HepG2 (cell line): Measurements from ENCODE around the gene FAM83D. TPM values are rescaled to one million over a fixed set of nuclear protein-coding genes. Genes with fewer than 3 reads are reported as not detected.

Experiments
- ARNT2 ChIP-seq: sonication (generic); formaldehyde crosslinking; IDR thresholded peaks from 2 replicates; pipeline ENCODE4 v1.8.0; 2022; ENCODE audit warnings: mild to moderate bottlenecking, low read depth, missing genetic modification reagents, moderate library complexity
- BRF2 ChIP-seq: sonication (generic); formaldehyde crosslinking; IDR thresholded peaks from 2 replicates; pipeline ENCODE4 v1.8.1; 2022; ENCODE audit warnings: mild to moderate bottlenecking, missing genetic modification reagents
- DNMT1 ChIP-seq: sonication (generic); formaldehyde crosslinking; IDR thresholded peaks from 2 replicates; pipeline ENCODE4 v1.5.1; 2020; ENCODE audit warnings: mild to moderate bottlenecking, missing genetic modification reagents
- HOXA9 ChIP-seq: sonication (generic); formaldehyde crosslinking; IDR thresholded peaks from 2 replicates; pipeline ENCODE4 v1.8.1; 2022; ENCODE audit warnings: missing genetic modification reagents, mild to moderate bottlenecking, moderate library complexity, borderline replicate concordance
- JUNB ChIP-seq: sonication (generic); formaldehyde crosslinking; IDR thresholded peaks from 2 replicates; pipeline ENCODE4 v1.8.0; 2022; ENCODE audit warnings: missing genetic modification reagents, mild to moderate bottlenecking, borderline replicate concordance
- KMT2A ChIP-seq: sonication (generic); formaldehyde crosslinking; IDR thresholded peaks from 2 replicates; pipeline ENCODE4 v1.4.0; 2020; ENCODE audit warnings: missing genetic modification reagents
- MAZ ChIP-seq, 2 experiments: sonication (generic) in 1 of 2; formaldehyde crosslinking in 1 of 2; IDR thresholded peaks; 2 replicates each; pipeline versions ENCODE4 v1.5.0 to v1.6.1; 2012 to 2020; ENCODE audit warnings: low read depth in 2 of 2, mild to moderate bottlenecking in 2 of 2, borderline replicate concordance in 1 of 2, improper control_type of control experiment in 1 of 2, low read length in 1 of 2, missing genetic modification reagents in 1 of 2, moderate library complexity in 1 of 2
- MXI1 ChIP-seq: IDR thresholded peaks from 3 replicates; pipeline ENCODE4 v1.6.1; 2012; ENCODE audit warnings: low read depth, low read length, inconsistent platforms, borderline replicate concordance
- NFE2L2 ChIP-seq: fragments of 150-350 bp; IDR thresholded peaks from 2 replicates; pipeline ENCODE4 v1.6.1; 2014; ENCODE audit warnings: low read length
- PAX8 ChIP-seq: sonication (generic); formaldehyde crosslinking; IDR thresholded peaks from 2 replicates; pipeline ENCODE4 v1.8.0; 2022; ENCODE audit warnings: mild to moderate bottlenecking, missing genetic modification reagents, borderline replicate concordance
- SMC3 ChIP-seq: IDR thresholded peaks from 2 replicates; pipeline ENCODE4 v1.6.1; 2011; ENCODE audit warnings: low read length, improper control_type of control experiment
- STAG1 ChIP-seq: sonication (generic); formaldehyde crosslinking; IDR thresholded peaks from 2 replicates; pipeline ENCODE4 v1.4.0; 2020; ENCODE audit warnings: missing genetic modification reagents
- THAP9 ChIP-seq: sonication (generic); formaldehyde crosslinking; IDR thresholded peaks from 2 replicates; pipeline ENCODE4; 2020; ENCODE audit warnings: missing genetic modification reagents, mild to moderate bottlenecking, borderline replicate concordance
- TMF1 ChIP-seq: sonication (generic); formaldehyde crosslinking; IDR thresholded peaks from 2 replicates; pipeline ENCODE4 v1.8.1; 2022; ENCODE audit warnings: low read depth, missing genetic modification reagents
- YY1 ChIP-seq: IDR thresholded peaks from 2 replicates; pipeline ENCODE4 v1.6.1; 2011; ENCODE audit warnings: low read length, low read depth, moderate library complexity, mild to moderate bottlenecking; ENCODE audit not compliant: insufficient read depth, insufficient replicate concordance
- ZNF292 ChIP-seq: sonication (generic); formaldehyde crosslinking; IDR thresholded peaks from 2 replicates; pipeline ENCODE4 v1.8.1; 2022; ENCODE audit warnings: mild to moderate bottlenecking, low read depth, missing genetic modification reagents, borderline replicate concordance
- ZNF747 ChIP-seq: sonication (generic); formaldehyde crosslinking; IDR thresholded peaks from 2 replicates; pipeline ENCODE4 v1.8.1; 2023; ENCODE audit warnings: missing genetic modification reagents, mild to moderate bottlenecking, borderline replicate concordance
- ZNF777 ChIP-seq: sonication (generic); formaldehyde crosslinking; IDR thresholded peaks from 2 replicates; pipeline ENCODE4 v1.4.0; 2020; ENCODE audit warnings: missing genetic modification reagents
- ZNF780A ChIP-seq: sonication (generic); formaldehyde crosslinking; IDR thresholded peaks from 2 replicates; pipeline ENCODE4 v1.8.0; 2022; ENCODE audit warnings: mild to moderate bottlenecking, missing genetic modification reagents, moderate library complexity
- polyA plus RNA-seq, 8 experiments: library from polyadenylated mRNA; depleted of rRNA in 3 of 8; stranded (reverse) in 7 of 8; unstranded in 1 of 8; fragments of >200 nt; fragmentation: Illumina TruSeq in 4 of 8; extraction: Trizol in 4 of 8; gene quantifications; 2 replicates each; pipeline versions ENCODE4 v1.2.1 to v1.2.3, GENCODE V29; 2011 to 2016; ENCODE audit warnings: low read depth in 4 of 8, missing spikeins in 1 of 8, mixed read lengths in 1 of 8; ENCODE audit not compliant: insufficient read depth in 1 of 8
- total RNA-seq, 5 experiments: library from RNA; depleted of rRNA; stranded (reverse); fragments of >200 nt; fragmentation: Illumina TruSeq; extraction: Trizol; gene quantifications; 2 replicates each; pipeline ENCODE4 v1.2.3, GENCODE V29; 2016; ENCODE audit warnings: low read depth in 1 of 5
- TF ChIP-seq, protein P1 (sequence below): sonication (generic); formaldehyde crosslinking; conservative IDR thresholded peaks from 2 replicates; pipeline ENCODE4 v1.8.0; 2022; ENCODE audit warnings: mild to moderate bottlenecking, moderate library complexity, missing genetic modification reagents
- TF ChIP-seq, protein P2 (sequence below): sonication (generic); formaldehyde crosslinking; IDR thresholded peaks from 2 replicates; pipeline ENCODE4 v1.5.1; 2020; ENCODE audit warnings: mild to moderate bottlenecking, missing genetic modification reagents, borderline replicate concordance

The FAM83D gene
- total and polyA plus RNA-seq, 2 of the 13 experiments (the other 11 are each of a cell fraction or from before 2014, with no cell fraction given), result 51.4 to 64.0 TPM

- TF ChIP-seq, protein P1, sequence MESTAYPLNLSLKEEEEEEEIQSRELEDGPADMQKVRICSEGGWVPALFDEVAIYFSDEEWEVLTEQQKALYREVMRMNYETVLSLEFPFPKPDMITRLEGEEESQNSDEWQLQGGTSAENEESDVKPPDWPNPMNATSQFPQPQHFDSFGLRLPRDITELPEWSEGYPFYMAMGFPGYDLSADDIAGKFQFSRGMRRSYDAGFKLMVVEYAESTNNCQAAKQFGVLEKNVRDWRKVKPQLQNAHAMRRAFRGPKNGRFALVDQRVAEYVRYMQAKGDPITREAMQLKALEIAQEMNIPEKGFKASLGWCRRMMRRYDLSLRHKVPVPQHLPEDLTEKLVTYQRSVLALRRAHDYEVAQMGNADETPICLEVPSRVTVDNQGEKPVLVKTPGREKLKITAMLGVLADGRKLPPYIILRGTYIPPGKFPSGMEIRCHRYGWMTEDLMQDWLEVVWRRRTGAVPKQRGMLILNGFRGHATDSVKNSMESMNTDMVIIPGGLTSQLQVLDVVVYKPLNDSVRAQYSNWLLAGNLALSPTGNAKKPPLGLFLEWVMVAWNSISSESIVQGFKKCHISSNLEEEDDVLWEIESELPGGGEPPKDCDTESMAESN (CRISPR knock-in tag), result peak; percentile 68
- TF ChIP-seq JUNB (CRISPR knock-in tag) (0 out of 2 replicates have a peak, but pooled peaks have one; percentile 30), KMT2A (peak; percentile 32; the same call in 1 of the 2 replicates), ZNF777 (CRISPR knock-in tag) (peak; percentile 60), STAG1 (CRISPR knock-in tag) (peak; percentile 91), DNMT1 (CRISPR knock-in tag) (peak; percentile 69; the same call in 1 of the 2 replicates), ZNF747 (CRISPR knock-in tag) (peak; percentile 57; the same call in 1 of the 2 replicates), ZNF780A (CRISPR knock-in tag) (0 out of 2 replicates have a peak, but pooled peaks have one; percentile 55), PAX8 (CRISPR knock-in tag) (no peak), MXI1 (peak; percentile 17; the same call in 1 of the 3 replicates), YY1 (peak; percentile 16), TMF1 (CRISPR knock-in tag) (no peak), HOXA9 (CRISPR knock-in tag) (0 out of 2 replicates have a peak, but pooled peaks have one; percentile 47), THAP9 (0 out of 2 replicates have a peak, but pooled peaks have one; percentile 11), MAZ (IDR thresholded peaks at IDR 0.05; ENCODE audit: borderline replicate concordance, low read depth, low read length) (0 out of 2 replicates have a peak, but pooled peaks have one; percentile 39), MAZ (CRISPR knock-in tag; IDR thresholded peaks at IDR 0.05; ENCODE audit: low read depth) (peak; percentile 64; the same call in 1 of the 2 replicates), SMC3 (peak; percentile 57; the same call in 1 of the 2 replicates), BRF2 (CRISPR knock-in tag) (no peak), NFE2L2 (0 out of 2 replicates have a peak, but pooled peaks have one; percentile 1), ZNF292 (CRISPR knock-in tag) (0 out of 2 replicates have a peak, but pooled peaks have one; percentile 33), ARNT2 (0 out of 2 replicates have a peak, but pooled peaks have one; percentile 38)
- TF ChIP-seq, protein P2, sequence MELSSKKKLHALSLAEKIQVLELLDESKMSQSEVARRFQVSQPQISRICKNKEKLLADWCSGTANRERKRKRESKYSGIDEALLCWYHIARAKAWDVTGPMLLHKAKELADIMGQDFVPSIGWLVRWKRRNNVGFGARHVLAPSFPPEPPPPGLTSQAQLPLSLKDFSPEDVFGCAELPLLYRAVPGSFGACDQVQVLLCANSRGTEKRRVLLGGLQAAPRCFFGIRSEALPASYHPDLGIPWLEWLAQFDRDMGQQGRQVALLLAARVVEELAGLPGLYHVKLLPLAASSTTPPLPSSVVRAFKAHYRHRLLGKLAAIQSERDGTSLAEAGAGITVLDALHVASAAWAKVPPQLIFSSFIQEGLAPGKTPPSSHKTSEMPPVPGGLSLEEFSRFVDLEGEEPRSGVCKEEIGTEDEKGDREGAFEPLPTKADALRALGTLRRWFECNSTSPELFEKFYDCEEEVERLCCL (CRISPR knock-in tag), result no peak
Measured at GRCh38 chr20:38893565-38894090, 32.6 kb upstream of the FAM83D start (continued).
